ENCODE results near the gene NKAIN1. TPM values are rescaled to one million over a fixed set of nuclear protein-coding genes. Genes with fewer than 3 reads are reported as not detected.
"Not testable (repeated sequence)": the region's sequence is repeated elsewhere in the genome, so short reads cannot be mapped to it uniquely, and the experiment has no call there.

The NKAIN1 gene
- total RNA-seq, 6 donors from 2014 or later = 0.13 to 0.31 TPM; not detected in 4

- Histone ChIP-seq H3K27me3 (no peaks in the 10 kb centered on the region), H3K4me3 (no peak overlapping the region), H3K27ac (no peak overlapping the region), H3K9me3 (no peaks in the 10 kb centered on the region), H3K36me3 (peaks cover 25 to 89% (median 55%) of the 10 kb centered on the region in 4 donors), H3K4me1 (peaks cover 0 to 3% (median 0%) of the 10 kb centered on the region in 4 donors)
- 85 to 100% methylated on average over 2 of the region's 2 CpGs for WGBS, 2 donors
- ATAC-seq (ENCODE audit: low FRiP score in 2 of 2) (no peak), DNase-seq (no peak)
- no peak for TF ChIP-seq POLR2A (IDR thresholded peaks at IDR 0.05)
- no peak for TF ChIP-seq POLR2AphosphoS5 (IDR thresholded peaks at IDR 0.05)
- TF ChIP-seq CTCF (IDR thresholded peaks at IDR 0.05) = no peak
- no peak for TF ChIP-seq EP300 (IDR thresholded peaks at IDR 0.05)
These were observed 26.9 kb upstream of the NKAIN1 start for GRCh38 chr1:31266547-31266946.

GRCh38 chr1:31264790-31265386 lies 25.2 kb upstream of the NKAIN1 start:
- Histone ChIP-seq H3K27ac (no peak overlapping the region), H3K27me3 (no peaks in the 10 kb centered on the region), H3K4me3 (no peak overlapping the region), H3K4me1 (peaks cover 0 to 3% (median 0%) of the 10 kb centered on the region in 4 donors), H3K9me3 (no peaks in the 10 kb centered on the region), H3K36me3 (peaks cover 20 to 89% (median 57%) of the 10 kb centered on the region in 4 donors)
- DNase-seq (no peak), ATAC-seq (ENCODE audit: low FRiP score in 2 of 2) (no peak)
- TF ChIP-seq POLR2A (IDR thresholded peaks at IDR 0.05) = no peak
- TF ChIP-seq CTCF (IDR thresholded peaks at IDR 0.05) = no peak
- no peak for TF ChIP-seq POLR2AphosphoS5 (IDR thresholded peaks at IDR 0.05)
- no peak for TF ChIP-seq EP300 (IDR thresholded peaks at IDR 0.05)
- WGBS, 2 donors = 75 to 88% methylated on average over 1 of the region's 1 CpG

- Histone ChIP-seq H3K36me3 (peaks cover 24 to 89% (median 61%) of the 10 kb centered on the region in 4 donors), H3K27me3 (no peaks in the 10 kb centered on the region), H3K4me1 (peaks cover 0 to 3% (median 0%) of the 10 kb centered on the region in 4 donors), H3K9me3 (no peaks in the 10 kb centered on the region), H3K27ac (no peak overlapping the region), H3K4me3 (no peak overlapping the region)
- 92 to 95% methylated on average over 3 of the region's 3 CpGs for WGBS, 2 donors
- no peak for ATAC-seq (ENCODE audit: low FRiP score in 2 of 2)
- no peak for DNase-seq
- TF ChIP-seq POLR2AphosphoS5 (IDR thresholded peaks at IDR 0.05) (no peak), POLR2A (IDR thresholded peaks at IDR 0.05) (no peak), EP300 (IDR thresholded peaks at IDR 0.05) (no peak), CTCF (IDR thresholded peaks at IDR 0.05) (no peak)
These were observed 23.7 kb upstream of the NKAIN1 start for GRCh38 chr1:31263408-31263807.

GRCh38 chr1:31262393-31262792 lies 22.7 kb upstream of the NKAIN1 start:
- not testable (repeated sequence) for DNase-seq; H3K27ac ChIP-seq; H3K4me3 ChIP-seq; ATAC-seq (ENCODE audit: low FRiP score in 2 of 2); H3K9me3 ChIP-seq; H3K27me3 ChIP-seq; H3K4me1 ChIP-seq
- WGBS, 2 donors = 91 to 93% methylated on average over 5 of the region's 5 CpGs
- peaks cover 23 to 89% (median 62%) of the 10 kb centered on the region in 4 donors for H3K36me3 ChIP-seq

- Histone ChIP-seq H3K4me3 (no peak overlapping the region), H3K9me3 (no peaks in the 10 kb centered on the region), H3K4me1 (peaks cover 0 to 3% (median 0%) of the 10 kb centered on the region in 4 donors), H3K27me3 (no peaks in the 10 kb centered on the region), H3K36me3 (peaks cover 18 to 89% (median 59%) of the 10 kb centered on the region in 4 donors), H3K27ac (no peak overlapping the region)
- ATAC-seq (ENCODE audit: low FRiP score in 2 of 2) (no peak), DNase-seq (no peak)
- 96 to 100% methylated on average over 3 of the region's 3 CpGs for WGBS, 2 donors
- TF ChIP-seq POLR2AphosphoS5 (IDR thresholded peaks at IDR 0.05) (no peak), POLR2A (IDR thresholded peaks at IDR 0.05) (no peak), CTCF (IDR thresholded peaks at IDR 0.05) (no peak), EP300 (IDR thresholded peaks at IDR 0.05) (no peak)
These were observed 22.2 kb upstream of the NKAIN1 start for GRCh38 chr1:31261916-31262315.
